Panc1 (cell line): Measurements from ENCODE around the gene TBC1D22A. TPM values are rescaled to one million over a fixed set of nuclear protein-coding genes. Genes with fewer than 3 reads are reported as not detected.

Source experiments
- ATAC-seq: fragments of 200-7000 bp; cut with Tn5 transposase; 2 replicates; pipeline ENCODE4 v1.9.1; 2020; ENCODE audit warnings: mild to moderate bottlenecking, moderate library complexity
- BruUV-seq: library from RNA; stranded (reverse); fragments of 400-500 nt; replicated peaks from 2 replicates; lab custom pipeline; 2021; lab: Mats Ljungman, UMichigan
- CTCF ChIA-PET: fragments of 300-600 bp; sonication (Branson Sonifier 250); formaldehyde crosslinking; loops from one replicate; lab custom pipeline; 2022; ENCODE audit warnings: antibody characterized with exemption; lab: Charles Lee
- POLR2A ChIA-PET: fragments of 300-600 bp; sonication (Branson Sonifier 250); formaldehyde crosslinking; loops from one replicate; lab custom pipeline; 2022; ENCODE audit warnings: antibody characterized with exemption; lab: Charles Lee
- DNase-seq: peaks from one replicate; pipeline ENCODE4 v3.0.0-alpha.2; 2010; ENCODE audit warnings: low read depth, low spot score
- H3K27ac ChIP-seq: 2 replicates; pipeline ENCODE4 v1.5.1; 2011; ENCODE audit warnings: mild to moderate bottlenecking, low read length, inconsistent platforms
- H3K27me3 ChIP-seq: fragments of 200-500 bp; sonication (Bioruptor generic); 2 replicates; pipeline ENCODE4 v1.6.0; 2014; ENCODE audit warnings: low read length, inconsistent platforms; ENCODE audit not compliant: control insufficient read depth, insufficient read depth
- H3K36me3 ChIP-seq: fragments of 200-500 bp; sonication (Bioruptor generic); 2 replicates; pipeline ENCODE4 v1.5.1; 2014; ENCODE audit warnings: inconsistent platforms, mild to moderate bottlenecking, low read length, moderate library complexity; ENCODE audit not compliant: control insufficient read depth, insufficient read depth
- H3K4me1 ChIP-seq: 2 replicates; pipeline ENCODE4 v1.5.1; 2011; ENCODE audit warnings: inconsistent platforms, mild to moderate bottlenecking, low read length, moderate library complexity; ENCODE audit not compliant: control insufficient read depth, insufficient read depth
- H3K4me3 ChIP-seq, 2 experiments: 2 replicates each; pipeline ENCODE4 v1.5.1; 2011 to 2012; ENCODE audit warnings: low read depth in 2 of 2, low read length in 2 of 2, mild to moderate bottlenecking in 2 of 2, inconsistent platforms in 1 of 2, moderate library complexity in 1 of 2
- H3K9me3 ChIP-seq: fragments of 200-500 bp; sonication (Bioruptor generic); 2 replicates; pipeline ENCODE4 v1.5.1; 2014; ENCODE audit warnings: low read depth, mild to moderate bottlenecking, inconsistent platforms, low read length, moderate library complexity; ENCODE audit not compliant: control insufficient read depth, insufficient read depth
- CTCF ChIP-seq: fragments of 450-650 bp; IDR thresholded peaks from 2 replicates; pipeline ENCODE4 v1.5.1; 2017; ENCODE audit warnings: mild to moderate bottlenecking
- POLR2AphosphoS5 ChIP-seq: IDR thresholded peaks from 2 replicates; pipeline ENCODE4 v1.6.1; 2012; ENCODE audit warnings: mild to moderate bottlenecking, low read depth, low read length, moderate library complexity
- REST ChIP-seq, 2 experiments: IDR thresholded peaks; 2 replicates each; pipeline ENCODE4 v1.6.1; 2011 to 2012; ENCODE audit warnings: low read depth in 2 of 2, control low read depth in 1 of 2, low read length in 1 of 2, mild to moderate bottlenecking in 1 of 2, moderate library complexity in 1 of 2; ENCODE audit not compliant: insufficient read depth in 1 of 2
- SIN3A ChIP-seq: IDR thresholded peaks from 2 replicates; pipeline ENCODE4 v1.6.1; 2012; ENCODE audit warnings: low read depth, mild to moderate bottlenecking, low read length, moderate library complexity, borderline replicate concordance; ENCODE audit not compliant: insufficient read depth
- TCF7L2 ChIP-seq: IDR thresholded peaks from 2 replicates; pipeline ENCODE4 v1.6.1; 2011; ENCODE audit warnings: mild to moderate bottlenecking, low read depth, low read length, inconsistent platforms
- in situ Hi-C: cut with HindIII; loops from 2 replicates; pipeline ENCODE4 v1.10.0; 2016; ENCODE audit warnings: low sequenced_read_pairs, low pct_unique_long_range_greater_than_20kb
- intact Hi-C: fragments of 100-400 bp; cut with micrococcal nuclease; formaldehyde crosslinking; loops from one replicate; pipeline ENCODE4 v1.10.0; 2022; ENCODE audit not compliant: unreplicated experiment
- total RNA-seq: library from RNA; stranded (reverse); gene quantifications from one replicate; pipeline ENCODE4 v1.2.1, GENCODE V29; 2021; ENCODE audit not compliant: unreplicated experiment

TBC1D22A gene
- total RNA-seq, 1 experiment from 2014 or later: 28.7 TPM

- no peaks in the 10 kb centered on the region for H3K27me3 ChIP-seq
- H3K4me3 ChIP-seq: no peak overlapping the region
- no peaks in the 10 kb centered on the region for H3K4me1 ChIP-seq
- no TSS peak for BruUV-seq
- TF ChIP-seq CTCF (no peak), SIN3A (no peak), POLR2AphosphoS5 (no peak), TCF7L2 (no peak), REST (IDR thresholded peaks at IDR 0.05; ENCODE audit: insufficient read depth in 1 of 2, low read depth in 2 of 2, low read length in 1 of 2) (no peak)
- intact Hi-C loops: no loop called here
- CTCF ChIA-PET: no interaction called here
- in situ Hi-C loops: no loop called here
- POLR2A ChIA-PET: no interaction called here
- H3K9me3 ChIP-seq: no peaks in the 10 kb centered on the region
- no peak for DNase-seq
- no peak overlapping the region for H3K27ac ChIP-seq
- no peaks in the 10 kb centered on the region for H3K36me3 ChIP-seq
- ATAC-seq: no peak
Measured at GRCh38 chr22:47044722-47045535, 282.5 kb downstream of the TBC1D22A start.

- intact Hi-C loops: no loop called here
- H3K4me3 ChIP-seq: no peak overlapping the region
- no peaks in the 10 kb centered on the region for H3K4me1 ChIP-seq
- DNase-seq (no peak), ATAC-seq (no peak)
- no peak for TF ChIP-seq TCF7L2
- no peak for TF ChIP-seq POLR2AphosphoS5
- no peak for TF ChIP-seq SIN3A
- no peak for TF ChIP-seq CTCF
- TF ChIP-seq REST (IDR thresholded peaks at IDR 0.05; ENCODE audit: insufficient read depth in 1 of 2, low read depth in 2 of 2, low read length in 1 of 2): no peak
- no peaks in the 10 kb centered on the region for H3K27me3 ChIP-seq
- ChIA-PET POLR2A (no interaction called here), CTCF (no interaction called here)
- H3K27ac ChIP-seq: no peak overlapping the region
- in situ Hi-C loops: no loop called here
- no TSS peak for BruUV-seq
- no peaks in the 10 kb centered on the region for H3K36me3 ChIP-seq
- no peaks in the 10 kb centered on the region for H3K9me3 ChIP-seq
Measured at GRCh38 chr22:47045691-47046410, 283.4 kb downstream of the TBC1D22A start.
